Mesenchymal stem cell (in vitro differentiated cells and primary cell): ENCODE measurements around the gene SPACA1.

ENCODE experiments used
- DNase-seq: peaks from one replicate; pipeline ENCODE4 v3.0.0-alpha.2; 2013
- H2AFZ ChIP-seq: one replicate; pipeline ENCODE4 v1.6.1; 2013; ENCODE audit warnings: low read depth, mild to moderate bottlenecking, control low read depth, inconsistent platforms, low read length, moderate library complexity
- H2AK5ac ChIP-seq: 2 replicates; pipeline ENCODE4 v1.6.1; 2013; ENCODE audit warnings: low read length, moderate library complexity, mild to moderate bottlenecking, inconsistent platforms; ENCODE audit not compliant: severe bottlenecking
- H2BK120ac ChIP-seq: one replicate; pipeline ENCODE4 v1.6.1; 2013; ENCODE audit warnings: low read depth, mild to moderate bottlenecking, inconsistent platforms, low read length, moderate library complexity
- H2BK12ac ChIP-seq, 2 experiments: one replicate each; pipeline ENCODE4 v1.6.1; 2013; ENCODE audit warnings: inconsistent platforms in 2 of 2, low read length in 2 of 2, mild to moderate bottlenecking in 2 of 2, moderate library complexity in 2 of 2, control low read depth in 1 of 2
- H2BK15ac ChIP-seq: one replicate; pipeline ENCODE4 v1.6.1; 2013; ENCODE audit warnings: mild to moderate bottlenecking, low read depth, inconsistent platforms; ENCODE audit not compliant: poor library complexity, severe bottlenecking
- H2BK5ac ChIP-seq: 2 replicates; pipeline ENCODE4 v1.6.1; 2013; ENCODE audit warnings: low read depth, mild to moderate bottlenecking, low read length, control low read depth, inconsistent platforms; ENCODE audit not compliant: poor library complexity, severe bottlenecking
- H3K14ac ChIP-seq, 2 experiments: one replicate each; pipeline ENCODE4 v1.6.1; 2013; ENCODE audit warnings: inconsistent platforms in 2 of 2, low read length in 2 of 2, control low read depth in 1 of 2, mild to moderate bottlenecking in 1 of 2, moderate library complexity in 1 of 2
- H3K18ac ChIP-seq, 2 experiments: one replicate each; pipeline ENCODE4 v1.6.1; 2013; ENCODE audit warnings: inconsistent platforms in 2 of 2, low read length in 2 of 2, control low read depth in 1 of 2, low read depth in 1 of 2, mild to moderate bottlenecking in 1 of 2
- H3K23ac ChIP-seq, 2 experiments: one replicate each; pipeline ENCODE4 v1.6.1; 2013; ENCODE audit warnings: inconsistent platforms in 2 of 2, low read length in 2 of 2, mild to moderate bottlenecking in 2 of 2, moderate library complexity in 2 of 2, control low read depth in 1 of 2
- H3K27ac ChIP-seq: 2 replicates; pipeline ENCODE4 v1.5.1; 2013; ENCODE audit warnings: mild to moderate bottlenecking, moderate library complexity, low read length, control low read depth, inconsistent platforms; ENCODE audit not compliant: poor library complexity, severe bottlenecking
- H3K27me3 ChIP-seq, 2 experiments: 2 replicates each; pipeline versions ENCODE4 v1.6.1 to v1.7.0; 2013; ENCODE audit warnings: low read length in 2 of 2, mild to moderate bottlenecking in 2 of 2, moderate library complexity in 2 of 2, control low read depth in 1 of 2, inconsistent platforms in 1 of 2; ENCODE audit not compliant: control insufficient read depth in 1 of 2, insufficient read depth in 1 of 2
- H3K36me3 ChIP-seq, 2 experiments: 2 replicates each; pipeline versions ENCODE4 v1.6.1 to v1.7.0; 2013; ENCODE audit warnings: low read length in 2 of 2, control low read depth in 1 of 2, inconsistent platforms in 1 of 2, low read depth in 1 of 2, mild to moderate bottlenecking in 1 of 2; ENCODE audit not compliant: insufficient read depth in 2 of 2, control insufficient read depth in 1 of 2
- H3K4ac ChIP-seq, 2 experiments: one replicate each; pipeline ENCODE4 v1.6.1; 2013; ENCODE audit warnings: inconsistent platforms in 2 of 2, low read length in 2 of 2, mild to moderate bottlenecking in 2 of 2, moderate library complexity in 2 of 2, control low read depth in 1 of 2, low read depth in 1 of 2
- H3K4me1 ChIP-seq: 2 replicates; pipeline ENCODE4 v1.6.1; 2013; ENCODE audit warnings: low read depth, low read length, control low read depth; ENCODE audit not compliant: control insufficient read depth, insufficient read depth
- H3K4me2 ChIP-seq: 2 replicates; pipeline ENCODE4 v1.6.1; 2013; ENCODE audit warnings: low read length, mild to moderate bottlenecking, inconsistent platforms; ENCODE audit not compliant: poor library complexity, severe bottlenecking
- H3K4me3 ChIP-seq, 2 experiments: 2 replicates each; pipeline versions ENCODE4 v1.5.1 to v1.7.0; 2013; ENCODE audit warnings: low read length in 2 of 2, mild to moderate bottlenecking in 2 of 2, control low read depth in 1 of 2, low read depth in 1 of 2; ENCODE audit not compliant: insufficient read depth in 1 of 2
- H3K79me1 ChIP-seq: replicated peaks from 2 replicates; pipeline ENCODE4 v1.6.1; 2013; ENCODE audit warnings: mild to moderate bottlenecking, control low read depth, low read length, inconsistent platforms; ENCODE audit not compliant: poor library complexity, severe bottlenecking
- H3K9ac ChIP-seq: 2 replicates; pipeline ENCODE4 v1.7.0; 2013; ENCODE audit warnings: mild to moderate bottlenecking, low read length, moderate library complexity
- H3K9me3 ChIP-seq: 2 replicates; pipeline ENCODE4 v1.7.0; 2013; ENCODE audit warnings: mild to moderate bottlenecking, low read length; ENCODE audit not compliant: control insufficient read depth
- H4K8ac ChIP-seq: one replicate; pipeline ENCODE4 v1.6.1; 2013; ENCODE audit warnings: inconsistent platforms, mild to moderate bottlenecking, low read length, moderate library complexity
- H4K91ac ChIP-seq: one replicate; pipeline ENCODE4 v1.6.1; 2013; ENCODE audit warnings: mild to moderate bottlenecking, low read length, inconsistent platforms
- WGBS: methylation state at CpG from one replicate; pipeline ENCODE4 v1.1.7; 2013; ENCODE audit warnings: mixed read lengths; 5-methylcytosine and 5-hydroxymethylcytosine counted together

Gene SPACA1

GRCh38 chr6:88044530-88044929 lies 3.1 kb upstream of the SPACA1 start:
- no peak overlapping the region for H3K23ac ChIP-seq
- H3K27me3 ChIP-seq: no peaks in the 10 kb centered on the region
- H3K36me3 ChIP-seq: peaks cover 0 to 5% of the 10 kb centered on the region in 2 experiments
- no peak overlapping the region for H3K27ac ChIP-seq
- no peaks in the 10 kb centered on the region for H3K9me3 ChIP-seq
- H3K4me2 ChIP-seq: no peak overlapping the region
- no peak overlapping the region for H3K14ac ChIP-seq
- no peak overlapping the region for H2AK5ac ChIP-seq
- no peak overlapping the region for H3K9ac ChIP-seq
- H4K91ac ChIP-seq: no peak overlapping the region
- no peak for DNase-seq
- no peak overlapping the region for H3K4ac ChIP-seq
- H2BK120ac ChIP-seq: no peak overlapping the region
- no peak overlapping the region for H3K18ac ChIP-seq
- peaks cover 3% of the 10 kb centered on the region for H3K4me1 ChIP-seq
- H2BK15ac ChIP-seq: no peak overlapping the region
- H3K4me3 ChIP-seq: no peak overlapping the region
- no peak overlapping the region for H2BK5ac ChIP-seq
- no peaks in the 10 kb centered on the region for H3K79me1 ChIP-seq
- H2BK12ac ChIP-seq: no peak overlapping the region
- H2AFZ ChIP-seq: no peak overlapping the region
- H4K8ac ChIP-seq: no peak overlapping the region

DNA sequence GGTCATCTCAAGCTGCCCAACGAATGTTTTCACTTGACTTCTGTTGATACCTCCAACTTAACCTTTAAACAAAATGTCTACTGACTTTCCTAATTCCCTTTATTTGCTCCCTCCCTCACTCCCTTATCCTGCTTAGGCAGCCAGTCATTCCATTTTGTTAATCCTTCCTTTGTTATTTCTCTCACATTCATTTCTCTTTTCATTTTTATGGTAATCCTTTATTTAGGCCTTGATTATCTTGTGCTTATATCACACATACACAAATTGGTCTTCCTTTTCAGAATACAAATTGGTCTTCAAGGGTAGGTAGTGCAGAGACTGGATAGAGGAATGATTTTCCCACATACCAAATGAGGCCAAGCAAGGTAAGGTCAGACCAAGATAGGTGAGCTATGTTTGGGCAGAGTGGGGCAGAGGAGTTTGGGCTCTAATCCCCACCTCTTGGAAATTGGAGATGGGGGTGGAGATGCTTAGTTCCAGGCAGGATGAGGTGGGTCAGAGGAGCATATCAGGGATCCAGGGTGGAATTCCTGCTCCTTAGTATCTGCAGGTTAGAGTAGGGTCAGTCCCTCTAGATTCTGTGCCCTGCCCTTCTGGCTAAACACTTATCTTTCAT lies 2.0 kb upstream of the SPACA1 start:
- Histone ChIP-seq H3K4me3 (no peak overlapping the region), H4K91ac (no peak overlapping the region), H2BK12ac (no peak overlapping the region), H3K18ac (no peak overlapping the region), H3K27me3 (no peaks in the 10 kb centered on the region), H2BK120ac (no peak overlapping the region), H3K79me1 (no peaks in the 10 kb centered on the region), H3K4me1 (peaks cover 3% of the 10 kb centered on the region), H3K4ac (no peak overlapping the region), H3K27ac (no peak overlapping the region), H2AK5ac (no peak overlapping the region), H3K23ac (no peak overlapping the region), H3K36me3 (peaks cover 0 to 5% of the 10 kb centered on the region in 2 experiments), H3K4me2 (no peak overlapping the region), H3K9ac (no peak overlapping the region), H2AFZ (no peak overlapping the region), H2BK5ac (no peak overlapping the region), H4K8ac (no peak overlapping the region), H3K9me3 (no peaks in the 10 kb centered on the region), H3K14ac (no peak overlapping the region), H2BK15ac (no peak overlapping the region)
- no peak for DNase-seq
- 73% methylated on average over 1 of the region's 1 CpG for WGBS

DNA sequence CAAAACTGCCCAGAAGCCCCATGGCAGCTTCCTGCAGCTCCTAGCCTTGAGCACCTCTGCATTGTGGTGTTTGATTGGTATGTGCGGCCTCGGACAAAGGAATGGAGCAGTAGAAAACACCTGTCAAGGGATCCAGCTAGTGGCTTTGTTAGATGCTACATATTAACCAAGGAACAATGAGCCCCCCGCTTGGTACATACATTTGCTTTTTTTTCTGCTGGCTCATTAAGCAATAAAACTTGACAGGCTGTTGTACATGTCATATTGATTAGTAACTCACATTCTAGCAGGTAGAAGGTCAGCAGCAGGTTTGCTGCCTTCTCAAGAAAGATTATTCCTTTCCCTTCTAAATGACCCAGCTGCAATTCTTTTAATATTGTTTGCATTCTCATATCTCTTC lies 937 bp downstream of the SPACA1 start:
- no peak overlapping the region for H2BK12ac ChIP-seq
- no peak overlapping the region for H2AFZ ChIP-seq
- WGBS: 97% methylated on average over 3 of the region's 3 CpGs
- H3K23ac ChIP-seq: no peak overlapping the region
- H3K9me3 ChIP-seq: no peaks in the 10 kb centered on the region
- H4K91ac ChIP-seq: no peak overlapping the region
- no peak overlapping the region for H2BK5ac ChIP-seq
- no peaks in the 10 kb centered on the region for H3K79me1 ChIP-seq
- no peak overlapping the region for H2AK5ac ChIP-seq
- no peak overlapping the region for H3K18ac ChIP-seq
- peaks cover 3% of the 10 kb centered on the region for H3K4me1 ChIP-seq
- H2BK120ac ChIP-seq: no peak overlapping the region
- H3K4me2 ChIP-seq: no peak overlapping the region
- H3K9ac ChIP-seq: no peak overlapping the region
- no peak overlapping the region for H2BK15ac ChIP-seq
- no peak overlapping the region for H3K4ac ChIP-seq
- DNase-seq: no peak
- H3K14ac ChIP-seq: no peak overlapping the region
- no peak overlapping the region for H4K8ac ChIP-seq
- no peak overlapping the region for H3K4me3 ChIP-seq
- H3K27ac ChIP-seq: no peak overlapping the region
- no peaks in the 10 kb centered on the region for H3K27me3 ChIP-seq
- peaks cover 0 to 5% of the 10 kb centered on the region in 2 experiments for H3K36me3 ChIP-seq

DNA sequence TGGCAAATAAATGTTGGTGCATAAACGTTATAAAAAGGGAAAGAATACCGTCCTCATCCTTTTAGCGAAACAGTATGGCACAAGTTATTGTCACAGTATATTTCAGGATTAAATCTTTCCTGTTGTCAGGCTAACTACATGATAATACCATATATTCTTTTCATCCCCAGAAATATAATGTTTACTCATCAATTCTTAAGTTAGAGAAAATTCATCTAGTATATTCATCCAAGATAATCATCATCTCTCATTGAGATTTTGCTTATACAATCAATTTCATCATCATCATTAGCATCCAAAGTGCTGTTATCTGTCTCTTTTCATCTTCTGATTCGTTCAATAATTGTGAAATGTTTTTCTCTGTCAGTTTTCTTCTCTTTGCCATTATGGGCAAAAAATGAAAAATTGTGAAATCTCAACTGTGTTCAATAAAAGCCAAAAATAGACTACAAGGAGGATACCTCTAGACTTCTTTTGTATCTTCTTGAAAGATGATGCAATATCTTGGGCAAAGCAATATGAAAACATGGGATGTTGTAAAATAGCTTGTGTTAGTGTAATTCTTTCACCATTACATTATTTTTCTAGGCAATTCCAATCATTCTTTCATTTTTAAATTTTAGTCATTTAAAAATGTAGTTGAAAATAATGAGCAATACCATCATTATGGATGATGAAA lies 2.6 kb downstream of the SPACA1 start:
- peaks cover 3% of the 10 kb centered on the region for H3K4me1 ChIP-seq
- H2BK12ac ChIP-seq: no peak overlapping the region
- no peak overlapping the region for H3K4me2 ChIP-seq
- no peaks in the 10 kb centered on the region for H3K27me3 ChIP-seq
- H2BK120ac ChIP-seq: no peak overlapping the region
- H2BK5ac ChIP-seq: no peak overlapping the region
- no peak overlapping the region for H2AK5ac ChIP-seq
- H2AFZ ChIP-seq: no peak overlapping the region
- peaks cover 0 to 5% of the 10 kb centered on the region in 2 experiments for H3K36me3 ChIP-seq
- H3K9ac ChIP-seq: no peak overlapping the region
- H3K79me1 ChIP-seq: no peaks in the 10 kb centered on the region
- H3K9me3 ChIP-seq: no peaks in the 10 kb centered on the region
- H3K4ac ChIP-seq: no peak overlapping the region
- WGBS: no CpG with 5 or more reads among the region's 4 CpGs
- no peak overlapping the region for H3K4me3 ChIP-seq
- no peak overlapping the region for H3K18ac ChIP-seq
- H4K8ac ChIP-seq: no peak overlapping the region
- no peak overlapping the region for H4K91ac ChIP-seq
- H3K27ac ChIP-seq: no peak overlapping the region
- H2BK15ac ChIP-seq: no peak overlapping the region
- H3K14ac ChIP-seq: no peak overlapping the region
- DNase-seq: no peak
- no peak overlapping the region for H3K23ac ChIP-seq
